GOT3 (cell line): Measurements from ENCODE around the gene ILK.

Source experiments
- DNase-seq: peaks from one replicate; lab custom pipeline; 2025; ENCODE audit warnings: mixed read lengths; lab: John Stamatoyannopoulos, UW

The ILK gene

DNA sequence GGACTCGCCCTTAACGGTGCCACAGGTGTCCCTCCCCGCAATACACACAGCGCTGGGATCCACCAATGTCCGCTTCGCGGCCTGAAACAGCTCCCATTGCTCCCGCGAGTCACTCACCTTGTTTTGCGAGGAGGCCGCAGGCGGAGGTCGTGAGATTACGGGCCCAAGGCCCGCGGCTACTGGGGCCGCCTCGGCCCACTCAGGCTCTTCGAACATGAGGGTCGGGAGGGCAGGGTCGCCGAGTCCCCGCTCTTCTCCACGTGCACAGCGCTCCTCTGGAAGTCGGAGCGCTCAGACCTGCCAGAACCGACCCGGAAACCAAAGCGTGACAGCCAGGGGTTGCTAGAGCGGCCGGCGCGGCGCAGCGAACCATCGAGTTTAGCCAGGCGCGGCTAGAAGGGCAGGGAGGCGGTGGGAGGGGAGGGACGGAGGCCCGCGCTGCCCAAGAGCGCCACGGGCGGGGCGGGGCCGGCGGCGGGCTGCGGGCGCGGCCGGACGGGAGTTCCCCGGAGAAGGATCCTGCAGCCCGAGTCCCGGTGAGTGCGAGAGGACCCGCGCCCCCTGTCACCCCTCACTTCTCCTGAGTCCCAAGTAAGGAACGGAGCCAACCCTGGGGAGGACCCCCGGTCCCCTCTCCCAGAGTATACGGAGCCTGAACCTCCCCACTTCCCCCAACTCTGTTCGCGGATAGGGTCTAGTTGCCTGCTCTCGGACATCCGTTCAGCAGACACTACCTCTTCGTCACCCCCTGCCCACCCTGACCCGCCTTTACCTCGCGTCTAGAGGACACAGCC lies at the start of gene ILK, which contains the start of gene RRP8:
ILK (plus strand) TSS at position 488 of the 794 bp plus-strand sequence. CDS start 498 bp downstream, outside the sequence.
RRP8 (minus strand) TSS at position 330 of the 794 bp plus-strand sequence; CDS start at position 216, 114 bp downstream.
- DNase-seq = peak; percentile 24

DNA sequence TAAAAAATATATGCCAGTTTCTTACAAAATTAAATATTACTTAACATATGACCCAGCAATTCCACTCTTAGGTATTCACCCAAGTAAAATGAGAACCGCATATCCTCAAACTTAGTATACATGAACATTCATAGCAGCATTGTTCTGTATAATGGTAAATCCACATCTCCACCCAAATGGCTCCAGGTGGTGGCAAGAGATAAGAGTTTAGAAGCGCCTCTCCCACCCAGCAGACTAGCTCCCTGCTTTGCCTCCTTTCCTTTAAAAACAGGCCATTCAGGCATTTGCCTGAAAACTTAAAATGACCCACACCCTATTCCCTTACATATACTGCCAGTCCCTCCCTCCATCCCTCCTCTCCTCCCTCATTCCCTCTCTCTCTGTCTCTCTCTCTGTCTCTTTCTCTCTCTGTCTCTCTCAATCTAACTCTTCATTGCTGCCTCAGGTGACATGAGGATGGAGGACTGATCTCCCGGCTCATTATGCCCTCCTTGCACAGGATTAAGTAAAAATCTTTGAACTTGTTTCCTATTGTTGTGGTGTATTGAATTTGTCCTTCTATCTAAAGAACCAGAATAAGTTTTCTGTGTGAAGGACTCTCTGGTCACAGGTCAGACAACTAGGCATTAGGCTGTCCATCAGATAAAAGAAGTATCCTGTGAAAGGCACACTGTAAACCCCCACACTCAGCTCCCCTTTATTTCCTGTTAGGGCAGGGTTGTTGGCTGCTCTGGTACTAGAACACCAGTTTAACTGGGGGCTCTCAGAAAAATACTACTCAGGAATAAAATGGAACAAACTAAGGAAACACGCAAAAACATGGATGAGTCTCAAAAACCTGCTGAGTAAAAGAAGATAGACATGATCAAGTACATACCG lies 48.5 kb upstream of the ILK start:
- DNase-seq = no peak

DNA sequence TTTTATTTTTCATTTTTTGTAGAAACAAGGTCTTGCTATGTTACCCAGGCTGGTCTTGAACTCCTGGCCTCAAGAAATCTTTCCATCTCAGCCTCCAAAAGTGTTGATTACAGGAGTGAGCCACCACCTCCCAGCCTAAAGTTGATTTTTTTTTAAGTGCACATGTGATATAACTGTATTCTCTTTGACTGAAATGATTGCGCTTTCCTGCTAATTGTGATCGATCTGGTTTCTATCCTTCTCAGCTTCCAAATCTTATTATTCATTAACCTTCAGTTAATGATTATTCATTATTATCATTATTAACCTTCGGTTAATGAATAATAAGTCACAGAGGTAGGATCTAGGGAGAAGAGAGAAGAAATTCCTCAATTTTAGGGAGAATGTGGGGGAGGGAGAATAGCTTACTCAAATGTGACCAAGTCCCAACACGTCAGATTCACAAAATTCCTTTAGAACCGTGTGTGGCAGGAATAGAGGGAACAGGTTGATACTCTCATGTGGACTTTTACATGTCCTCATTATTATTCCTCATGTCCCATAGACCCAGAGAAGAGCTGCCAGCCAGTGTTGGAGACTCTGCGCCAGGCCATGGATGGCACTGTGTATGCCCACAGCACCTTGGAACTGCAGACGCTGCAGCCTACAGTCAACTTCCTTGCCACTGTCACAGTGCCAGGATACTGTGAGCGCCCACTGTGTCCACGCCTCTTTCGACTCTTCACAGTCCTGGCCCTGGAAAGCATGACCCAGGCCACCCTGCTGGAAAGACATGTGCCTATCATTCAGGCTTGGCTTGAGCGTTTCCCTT lies 47.2 kb upstream of the ILK start:
- DNase-seq = no peak

DNA sequence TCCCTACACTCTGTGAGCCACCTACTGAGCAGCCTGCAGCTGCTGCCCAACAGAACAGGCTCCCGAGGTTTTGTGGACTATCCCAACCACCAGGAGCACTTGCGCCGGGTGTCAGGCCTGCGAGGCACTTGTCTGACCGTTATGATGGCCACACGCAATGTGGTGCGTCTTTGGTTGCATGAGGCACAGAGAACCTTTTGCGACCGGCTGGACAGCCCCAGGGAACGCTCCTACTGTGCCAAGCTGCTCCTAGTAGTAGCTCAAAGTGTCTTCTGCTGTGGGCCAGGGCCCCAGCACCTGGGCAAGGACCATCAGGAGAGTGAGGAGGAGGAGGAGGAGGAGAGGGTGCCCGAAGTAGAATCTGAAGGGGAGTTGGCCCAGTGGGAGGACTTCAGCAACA lies 46.5 kb upstream of the ILK start:
- no peak for DNase-seq

DNA sequence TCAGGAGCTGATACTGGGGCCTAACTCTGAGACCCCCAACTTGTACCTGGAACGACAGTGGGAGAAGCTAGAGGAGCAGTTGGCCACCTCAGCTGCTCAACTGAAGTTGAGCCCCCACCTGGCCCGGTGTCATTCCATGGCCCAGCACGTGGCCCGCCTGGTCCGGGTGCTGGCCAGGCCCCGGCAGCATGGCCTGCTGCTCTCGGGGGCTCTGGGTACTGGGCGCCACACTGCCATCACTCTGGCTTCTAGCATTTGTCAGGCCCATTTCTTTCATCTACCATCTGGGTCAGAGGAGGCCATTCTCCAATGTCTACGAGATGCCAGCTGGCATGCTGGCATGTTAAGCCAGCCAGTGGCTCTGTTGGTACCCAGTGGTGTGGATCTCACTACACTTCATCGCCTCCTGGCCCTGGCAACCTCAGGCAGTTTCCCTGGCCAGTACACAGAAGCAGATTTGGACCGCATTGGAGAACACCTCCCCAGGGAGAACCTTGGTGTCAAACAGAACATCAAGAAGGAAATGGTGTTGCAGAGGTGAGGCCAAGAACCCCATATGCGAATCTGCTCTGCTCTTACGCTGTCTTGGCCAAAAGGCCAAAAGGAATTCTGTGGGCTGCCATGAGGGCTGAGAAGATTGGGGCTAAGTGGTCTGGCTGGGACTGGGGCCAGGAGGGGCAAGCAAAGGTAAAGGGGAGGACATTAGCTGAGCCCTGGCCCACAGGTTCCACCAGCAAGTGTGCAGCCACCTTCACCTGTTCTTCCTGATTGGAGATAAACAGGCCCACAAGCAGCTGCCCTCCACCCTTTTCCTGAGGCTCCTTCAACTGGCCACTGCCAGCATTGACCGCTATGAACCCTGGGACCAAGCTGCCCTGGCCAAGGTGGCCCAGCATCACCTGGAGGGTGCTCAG lies 45.6 kb upstream of the ILK start:
- no peak for DNase-seq

DNA sequence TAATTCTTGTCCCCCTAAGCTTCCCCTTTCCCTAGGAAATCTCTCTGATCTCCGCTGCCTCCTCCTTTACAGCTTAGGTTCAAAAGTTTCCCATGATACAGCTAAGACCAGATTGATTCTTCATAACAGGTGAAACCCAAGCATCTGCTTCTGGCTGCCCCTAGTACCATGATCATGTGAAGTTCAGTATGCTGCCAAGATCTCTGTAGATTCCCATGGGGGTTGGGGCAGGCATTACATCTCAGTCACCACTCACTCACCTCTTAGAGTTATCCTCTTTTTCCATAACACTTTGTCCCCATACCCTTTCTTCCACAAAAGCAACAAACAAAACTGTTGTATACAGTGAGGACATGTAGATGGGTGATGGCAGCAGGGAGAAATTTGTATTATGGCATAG lies 44.2 kb upstream of the ILK start:
- DNase-seq = no peak

DNA sequence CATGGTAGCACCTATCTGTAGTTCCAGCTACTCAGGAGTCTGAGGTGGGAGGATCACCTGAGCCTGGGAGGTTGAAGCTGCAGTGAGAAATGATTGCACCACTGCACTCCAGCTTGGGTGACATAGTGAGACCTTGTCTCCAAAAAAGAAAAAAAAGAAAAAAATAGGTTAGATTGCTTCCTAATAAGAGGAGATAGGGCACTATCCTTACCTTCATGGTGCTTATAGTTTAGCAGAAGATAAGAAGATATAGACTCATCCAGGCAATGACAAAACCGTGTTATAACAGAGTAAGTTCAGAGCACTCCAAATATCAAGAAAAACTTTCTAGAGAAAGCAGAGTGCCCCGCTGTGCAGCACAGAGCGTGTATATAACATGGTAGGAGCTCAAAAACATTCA lies 42.3 kb upstream of the ILK start:
- no peak for DNase-seq

DNA sequence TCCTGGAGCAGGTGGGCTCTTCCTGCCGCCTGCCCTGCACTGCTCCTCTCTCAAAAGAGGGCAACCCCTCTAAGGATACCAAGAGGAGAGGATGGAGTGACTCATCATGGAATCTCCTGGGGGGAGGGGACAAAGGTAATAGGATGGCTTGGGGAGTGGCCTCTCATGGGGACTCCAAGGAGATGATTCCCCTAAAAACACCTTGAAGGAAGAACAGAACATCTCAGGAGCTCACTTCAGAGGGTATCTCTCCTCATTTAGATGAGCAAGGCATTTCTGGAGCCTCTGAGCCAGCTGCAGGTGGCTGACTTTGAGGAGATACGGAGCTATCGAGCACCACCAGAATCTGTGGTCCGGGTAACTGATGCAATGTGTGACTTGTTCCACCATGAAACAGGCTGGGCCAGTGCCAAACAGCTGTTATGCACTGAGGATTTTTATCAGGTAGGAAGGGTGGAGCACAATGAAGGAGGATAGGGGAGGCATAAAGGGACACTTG lies 40.4 kb upstream of the ILK start:
- no peak for DNase-seq

DNA sequence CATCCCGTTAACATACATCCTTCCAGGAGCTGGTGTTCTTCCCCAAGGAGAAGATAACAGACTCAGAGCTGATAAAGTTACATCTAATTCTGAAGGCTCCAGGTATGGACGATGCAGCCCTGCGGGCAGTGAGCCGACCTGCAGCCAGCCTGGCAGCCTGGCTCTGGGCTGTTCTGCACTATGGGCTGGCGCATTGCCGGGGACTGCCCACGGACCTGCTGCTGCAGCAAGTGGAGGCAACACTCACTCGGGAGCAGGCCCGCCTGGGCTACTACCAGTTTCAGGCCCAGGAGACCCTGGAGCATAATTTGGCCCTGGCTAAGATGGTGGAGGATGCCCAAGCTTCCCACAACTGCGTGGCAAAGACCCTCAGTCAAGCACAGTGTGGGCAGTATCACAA lies 39.9 kb upstream of the ILK start:
- no peak for DNase-seq

DNA sequence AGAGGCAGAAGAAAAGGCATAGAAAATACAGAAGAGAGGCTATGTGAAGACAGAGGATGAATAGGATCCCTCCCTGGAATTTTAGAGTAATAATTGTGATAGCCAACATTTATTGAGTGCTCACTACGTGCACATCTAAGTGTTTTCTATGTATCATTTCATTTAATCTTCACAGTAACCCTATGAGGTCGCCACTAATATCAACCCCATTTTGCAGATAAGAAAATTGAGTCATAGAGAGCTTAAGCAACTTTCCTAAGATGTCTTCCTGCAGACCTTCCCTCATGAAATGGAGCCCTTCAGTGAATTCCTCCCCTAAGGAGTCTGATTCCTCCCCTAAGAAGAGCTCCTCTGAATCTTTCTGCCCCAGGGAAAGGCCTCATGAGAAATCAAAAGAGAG lies 38.2 kb upstream of the ILK start:
- DNase-seq = no peak

DNA sequence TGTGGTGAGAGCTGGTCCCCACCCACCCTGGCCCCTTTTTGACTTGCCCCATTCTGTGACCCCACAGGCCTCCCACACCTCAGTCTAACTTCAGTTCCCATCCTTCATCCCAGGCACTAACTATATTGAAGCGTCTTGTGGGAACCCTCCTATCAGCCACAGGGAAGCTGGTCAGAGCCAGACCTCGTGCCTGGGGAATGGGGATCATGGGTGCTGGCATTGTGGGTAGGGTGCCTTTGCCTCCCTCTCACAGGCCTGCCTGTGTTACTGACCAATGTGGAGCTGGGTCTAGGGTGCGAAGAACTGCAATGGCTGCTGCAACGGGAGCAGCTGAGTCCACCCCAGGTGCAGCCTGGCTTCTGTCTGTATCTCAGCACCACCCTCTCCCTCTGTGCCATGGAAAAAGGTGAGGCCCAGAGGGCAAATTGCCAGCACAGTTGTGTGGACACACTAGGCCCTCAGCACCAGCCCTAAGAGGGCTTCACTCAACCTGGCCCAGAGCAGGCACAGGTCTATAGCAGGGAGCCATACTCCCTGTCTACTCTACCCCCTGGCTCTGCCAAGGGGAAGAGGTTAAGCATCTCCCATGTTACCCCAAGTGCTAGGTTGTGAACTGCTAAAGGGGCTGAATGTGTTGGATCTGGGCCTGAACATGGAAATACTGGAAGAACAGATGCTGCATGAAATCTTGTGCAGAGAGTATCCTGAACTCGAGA lies 37.4 kb upstream of the ILK start:
- no peak for DNase-seq

DNA sequence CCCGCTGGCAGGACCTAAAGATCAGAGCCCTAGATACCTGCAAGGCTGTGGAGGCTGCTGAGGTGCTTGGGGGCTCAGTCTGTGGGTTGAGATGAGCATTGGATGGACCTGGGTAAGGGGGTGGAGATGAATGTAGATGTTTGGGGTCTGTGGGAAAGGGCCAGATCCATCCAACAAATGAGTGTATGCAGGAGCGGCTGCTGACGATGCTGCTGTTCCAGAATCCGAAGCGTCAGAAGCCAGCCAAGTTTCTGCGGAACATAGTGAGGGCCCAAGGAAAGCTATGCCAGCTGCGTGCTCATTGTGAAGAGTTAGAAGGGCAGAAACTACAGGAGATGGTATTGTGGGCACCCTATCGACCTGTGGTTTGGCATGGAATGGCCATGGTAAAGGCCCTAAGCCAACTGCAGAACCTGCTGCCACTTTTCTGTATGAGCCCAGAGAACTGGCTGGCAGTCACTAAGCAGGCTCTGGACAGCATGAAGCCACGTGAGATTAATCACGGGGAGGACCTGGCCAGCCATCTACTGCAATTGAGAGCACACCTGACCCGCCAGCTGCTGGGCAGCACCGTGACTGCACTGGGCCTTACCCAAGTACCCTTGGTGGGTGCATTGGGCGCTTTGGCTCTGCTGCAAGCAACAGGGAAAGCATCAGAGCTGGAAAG lies 36.7 kb upstream of the ILK start:
- DNase-seq = no peak

DNA sequence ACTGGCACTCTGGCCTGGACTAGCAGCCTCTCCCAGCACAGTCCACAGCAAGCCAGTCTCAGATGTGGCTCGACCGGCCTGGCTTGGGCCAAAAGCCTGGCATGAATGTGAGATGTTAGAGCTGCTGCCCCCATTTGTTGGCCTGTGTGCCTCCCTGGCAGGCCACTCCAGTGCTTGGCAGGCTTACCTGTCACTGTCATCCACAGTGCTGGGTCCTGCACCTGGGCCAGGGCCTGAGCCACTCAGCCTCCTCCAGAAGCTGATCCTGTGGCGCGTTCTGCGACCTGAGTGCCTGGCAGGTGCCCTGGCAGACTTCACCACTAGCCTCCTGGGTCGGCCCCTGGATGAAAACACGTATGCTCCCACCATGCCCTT lies 36.2 kb upstream of the ILK start:
- DNase-seq = no peak

DNA sequence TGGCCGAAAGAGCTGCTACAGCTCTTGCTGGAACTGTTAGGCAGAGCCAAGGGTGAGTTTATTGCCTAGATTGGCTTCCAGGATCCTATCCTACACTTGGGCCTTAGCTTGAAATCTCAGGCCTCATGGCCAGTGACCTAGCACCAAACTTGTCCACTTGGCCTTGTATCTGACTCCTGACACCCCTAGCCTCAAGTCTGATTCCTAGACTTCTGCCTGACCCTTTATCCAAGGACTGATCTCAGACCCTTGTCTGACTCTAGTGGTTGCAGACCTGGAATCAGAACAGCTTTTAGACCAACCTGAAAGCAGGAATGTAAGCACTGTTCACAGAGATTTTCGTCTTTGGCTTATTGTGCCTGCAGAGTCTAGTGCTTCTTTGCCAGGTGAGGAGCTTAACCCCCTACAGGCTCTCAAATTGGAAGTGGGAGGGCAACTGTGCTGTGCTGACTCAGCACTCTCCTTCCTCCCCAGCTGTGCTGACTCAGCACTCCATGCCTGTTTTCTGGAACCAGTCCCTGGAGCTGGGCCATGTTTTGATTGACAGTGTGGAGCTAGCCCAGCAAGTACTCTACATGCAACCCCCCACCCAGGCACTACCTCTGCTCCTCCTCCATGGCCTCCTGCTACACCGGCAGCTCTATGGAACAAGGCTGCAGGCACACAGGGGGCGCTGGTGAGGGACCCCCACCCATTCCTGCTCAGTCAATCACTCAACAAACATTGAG lies 35.2 kb upstream of the ILK start:
- DNase-seq = no peak

DNA sequence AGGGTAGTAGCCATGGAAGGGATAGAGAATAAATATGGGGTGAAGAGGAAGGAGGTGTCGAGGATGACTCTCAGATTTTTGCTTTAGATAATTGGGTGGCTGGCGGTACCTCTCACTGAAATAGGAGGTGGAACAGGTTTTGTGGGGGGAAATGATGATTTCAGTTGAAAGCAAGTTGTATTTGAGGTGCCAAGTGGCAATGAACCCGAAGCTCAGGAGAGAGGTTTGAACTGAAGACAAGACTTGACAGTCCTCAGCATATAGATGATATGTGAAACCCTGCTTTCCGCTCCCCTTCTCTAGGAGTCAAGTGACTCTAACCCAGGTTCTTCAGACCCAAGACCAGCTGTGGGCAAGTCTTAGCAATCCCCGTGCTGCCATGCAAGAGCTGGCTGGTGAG lies 33.9 kb upstream of the ILK start:
- no peak for DNase-seq

DNA sequence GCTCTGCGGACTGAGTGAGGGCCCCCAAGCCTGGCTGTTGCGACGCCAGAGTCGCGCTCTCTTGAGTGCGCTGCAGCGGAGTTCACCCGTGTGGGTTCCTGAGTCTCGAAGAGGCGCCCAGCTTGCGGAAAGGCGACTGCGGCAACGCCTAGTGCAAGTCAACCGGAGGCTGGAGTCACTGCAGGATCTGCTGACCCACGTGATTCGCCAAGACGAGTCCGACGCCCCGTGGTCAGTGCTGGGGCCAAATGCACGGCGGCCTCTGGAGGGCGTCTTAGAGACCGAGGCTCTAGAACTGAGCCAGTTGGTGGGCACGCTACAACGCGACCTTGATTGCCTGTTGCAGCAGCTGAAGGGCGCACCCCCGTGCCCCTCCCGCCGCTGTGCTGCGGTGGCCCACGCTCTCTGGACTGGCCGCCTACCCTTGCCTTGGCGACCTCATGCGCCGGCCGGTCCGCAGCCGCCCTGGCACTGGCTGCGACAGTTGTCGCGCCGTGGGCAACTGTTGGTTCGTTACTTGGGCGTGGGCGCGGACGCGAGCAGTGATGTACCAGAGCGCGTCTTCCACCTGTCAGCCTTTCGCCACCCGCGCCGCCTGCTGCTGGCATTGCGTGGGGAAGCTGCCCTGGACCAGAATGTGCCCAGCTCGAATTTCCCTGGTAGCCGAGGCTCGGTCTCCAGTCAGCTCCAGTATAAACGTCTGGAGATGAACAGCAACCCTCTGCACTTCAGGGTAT lies 32.7 kb upstream of the ILK start:
- DNase-seq = no peak

DNA sequence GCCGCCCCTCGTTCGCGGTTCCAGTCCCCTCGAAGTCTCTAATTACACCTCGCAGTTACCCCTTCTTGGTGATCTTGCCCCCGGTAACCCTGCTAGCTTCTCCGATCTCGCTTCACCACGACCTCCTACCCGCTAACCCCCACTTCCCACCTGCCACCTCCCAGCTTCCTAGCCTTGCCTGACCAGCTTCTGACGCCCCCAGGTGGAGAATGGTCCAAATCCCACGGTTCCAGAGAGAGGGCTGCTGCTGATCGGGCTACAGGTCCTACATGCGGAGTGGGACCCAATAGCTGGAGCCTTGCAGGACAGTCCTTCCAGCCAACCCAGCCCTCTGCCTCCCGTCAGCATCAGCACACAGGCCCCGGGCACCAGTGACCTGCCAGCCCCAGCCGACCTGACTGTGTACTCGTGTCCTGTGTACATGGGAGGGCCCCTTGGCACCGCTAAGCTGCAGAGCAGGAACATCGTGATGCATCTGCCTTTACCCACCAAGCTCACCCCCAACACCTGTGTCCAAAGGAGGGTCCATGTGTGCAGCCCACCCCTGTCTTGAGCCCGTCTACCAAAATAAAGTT lies 32.1 kb upstream of the ILK start:
- DNase-seq = no peak

DNA sequence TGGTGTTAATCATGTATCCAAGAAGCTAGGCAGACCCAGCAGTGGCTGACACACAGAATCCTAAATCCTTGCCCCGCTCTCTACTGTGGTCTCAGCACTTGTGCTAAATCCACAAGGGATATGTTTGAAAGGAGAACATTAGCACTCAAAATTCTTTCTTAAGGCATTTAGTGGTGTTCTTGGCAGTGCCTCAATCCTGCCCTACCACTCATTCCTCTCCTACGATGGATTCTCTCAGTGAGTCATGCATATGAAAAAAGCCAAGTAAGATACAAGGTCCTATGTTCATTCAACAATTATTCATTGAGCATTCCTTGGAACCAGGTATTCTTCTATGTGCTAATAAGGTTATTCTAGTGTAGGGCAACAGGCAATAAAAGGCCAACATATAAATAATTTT lies 31.4 kb upstream of the ILK start:
- no peak for DNase-seq
